Activated T-cell treated with anti-CD3 and anti-CD28 coated beads, Interleukin-2, amount 50 U/mL, for 1 hour (primary cell): ENCODE data around the gene DCAF11.

Source experiments
- DNase-seq: peaks from one replicate; pipeline ENCODE4 v3.0.0-alpha.2; 2020

The DCAF11 gene

DNA sequence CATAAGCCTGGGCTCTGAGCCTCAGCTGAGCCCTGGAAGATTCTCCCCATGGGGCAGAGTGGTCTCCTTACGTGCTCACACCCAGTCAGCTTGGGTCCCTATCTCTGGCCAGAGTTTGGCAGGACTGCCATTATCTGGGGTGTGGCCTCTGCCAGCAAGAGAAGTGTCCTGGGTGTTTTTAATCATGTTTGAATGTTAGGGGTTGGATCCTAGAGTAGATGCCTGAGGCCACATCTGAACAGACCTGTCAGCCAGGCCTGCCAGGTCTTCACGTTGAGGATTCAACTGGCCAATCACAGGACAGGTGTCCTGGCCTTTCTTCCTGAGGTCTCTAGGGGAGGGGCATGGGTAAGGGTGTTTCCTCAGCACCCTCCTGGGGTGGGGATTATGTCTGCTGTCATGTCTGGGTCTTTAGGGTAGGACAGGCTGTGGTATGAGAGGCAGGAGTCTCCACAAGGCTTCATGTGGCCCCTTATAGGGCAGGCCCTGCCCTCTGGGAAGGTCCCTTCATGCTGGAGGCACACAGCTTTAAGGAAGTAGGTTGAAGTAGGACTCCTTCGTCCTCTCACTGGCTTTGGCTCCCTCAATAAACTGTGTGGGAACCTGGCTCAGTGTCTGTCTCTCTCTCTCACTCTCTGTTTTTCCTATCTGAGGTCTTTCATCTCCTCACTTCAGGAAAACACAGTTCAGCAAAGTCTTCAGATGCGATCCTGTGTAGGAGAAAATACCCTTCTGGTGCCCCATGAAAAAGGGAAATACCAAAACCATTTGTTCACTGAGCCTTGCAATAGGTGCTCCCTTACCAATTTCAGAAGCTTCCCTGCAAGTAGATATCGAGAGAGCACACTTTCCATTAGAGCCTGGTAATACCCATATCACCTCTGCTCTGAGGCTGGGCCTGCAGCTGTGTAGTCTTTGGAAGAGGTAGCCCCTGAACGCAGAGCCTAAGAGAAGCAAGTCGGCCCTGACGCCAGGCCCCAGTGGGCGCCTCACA, 9.1 kb downstream of the DCAF11 start:
- no peak for DNase-seq

DNA sequence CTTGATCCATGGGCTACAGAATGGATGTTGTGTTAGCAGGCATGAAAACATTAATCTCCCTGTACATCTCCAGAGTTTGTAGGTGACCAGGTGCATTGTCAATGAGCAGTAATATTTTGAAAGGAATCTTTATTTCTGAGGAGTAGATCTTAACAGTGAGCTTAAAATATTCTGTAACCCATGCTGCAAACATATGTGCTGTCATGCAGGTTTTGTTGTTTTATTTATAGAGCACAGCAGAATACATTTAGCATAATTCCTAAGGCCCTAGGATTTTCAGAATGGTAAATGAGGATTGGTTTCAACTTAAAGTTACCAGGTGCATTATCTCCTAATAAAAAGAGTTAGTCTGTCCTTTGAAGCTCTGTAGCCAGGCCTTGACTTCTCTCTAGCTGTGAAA, 12.4 kb downstream of the DCAF11 start:
- DNase-seq: no peak

DNA sequence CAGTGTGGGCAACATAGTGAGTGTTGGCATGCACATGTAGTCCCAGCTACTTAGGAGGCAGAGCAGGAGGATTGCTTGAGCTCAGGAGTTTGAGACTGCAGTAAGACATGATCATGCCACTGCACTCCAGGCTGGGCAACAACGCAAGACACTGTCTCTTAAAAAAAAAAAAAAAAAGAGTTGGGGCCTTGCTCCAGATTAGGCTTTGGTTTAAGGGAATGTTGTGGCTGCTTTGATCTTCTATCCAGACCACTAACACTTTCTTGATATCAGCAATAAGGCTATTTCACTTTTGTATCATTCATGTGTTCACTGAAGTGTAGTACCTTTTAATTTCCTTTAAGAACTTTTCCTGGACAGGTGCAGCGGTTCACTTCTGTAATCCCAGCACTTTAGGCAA, 13.1 kb downstream of the DCAF11 start:
- DNase-seq: no peak

DNA sequence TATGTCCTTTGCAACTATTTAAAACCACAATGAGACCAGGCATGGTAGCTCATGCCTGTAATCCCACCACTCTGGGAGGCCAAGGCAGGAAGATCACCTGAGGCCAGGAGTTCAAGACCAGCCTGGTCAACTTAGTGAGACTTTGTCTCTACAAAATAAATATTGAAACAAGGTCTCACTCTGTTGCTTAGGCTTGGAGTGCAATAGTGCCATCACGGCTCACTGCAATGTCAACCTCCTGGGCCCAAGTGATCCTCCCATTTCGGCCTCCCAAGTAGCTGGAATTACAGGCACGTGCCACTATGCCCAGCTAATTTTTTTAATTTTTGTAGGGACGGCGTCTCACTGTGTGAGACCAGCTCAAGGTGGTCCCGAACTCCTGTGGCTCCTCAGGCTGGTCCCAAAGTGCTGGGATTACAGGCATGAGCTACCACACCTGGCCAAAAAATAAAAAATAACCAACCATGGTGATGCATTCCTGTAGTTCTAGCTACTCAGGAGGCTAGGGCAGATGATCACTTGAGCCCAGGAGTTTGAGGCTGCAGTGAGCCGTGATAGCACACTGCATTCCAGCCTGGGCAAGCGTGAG, 14.9 kb downstream of the DCAF11 start:
- DNase-seq: no peak

DNA sequence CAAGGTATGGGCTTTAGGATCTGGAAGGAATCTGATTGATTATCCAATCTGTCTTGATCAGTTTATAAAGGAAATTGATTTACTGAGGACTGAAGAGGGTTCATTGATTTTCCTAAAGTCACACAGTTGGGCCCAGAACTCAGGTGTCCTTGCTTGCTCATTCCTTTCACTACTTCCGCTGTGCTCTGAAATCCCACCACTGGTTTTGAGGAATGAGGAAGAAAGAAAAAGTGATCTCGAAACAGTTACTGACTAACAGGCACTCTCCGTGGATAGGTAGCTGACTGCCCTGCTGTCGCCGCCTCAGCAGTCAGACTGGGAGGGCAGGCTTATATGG, 15.8 kb downstream of the DCAF11 start, which contains the start of gene FITM1:
TSS of gene FITM1 (plus strand) at position 280 of the 337 bp plus-strand sequence. CDS start 905 bp downstream, outside the sequence.
- DNase-seq: no peak

DNA sequence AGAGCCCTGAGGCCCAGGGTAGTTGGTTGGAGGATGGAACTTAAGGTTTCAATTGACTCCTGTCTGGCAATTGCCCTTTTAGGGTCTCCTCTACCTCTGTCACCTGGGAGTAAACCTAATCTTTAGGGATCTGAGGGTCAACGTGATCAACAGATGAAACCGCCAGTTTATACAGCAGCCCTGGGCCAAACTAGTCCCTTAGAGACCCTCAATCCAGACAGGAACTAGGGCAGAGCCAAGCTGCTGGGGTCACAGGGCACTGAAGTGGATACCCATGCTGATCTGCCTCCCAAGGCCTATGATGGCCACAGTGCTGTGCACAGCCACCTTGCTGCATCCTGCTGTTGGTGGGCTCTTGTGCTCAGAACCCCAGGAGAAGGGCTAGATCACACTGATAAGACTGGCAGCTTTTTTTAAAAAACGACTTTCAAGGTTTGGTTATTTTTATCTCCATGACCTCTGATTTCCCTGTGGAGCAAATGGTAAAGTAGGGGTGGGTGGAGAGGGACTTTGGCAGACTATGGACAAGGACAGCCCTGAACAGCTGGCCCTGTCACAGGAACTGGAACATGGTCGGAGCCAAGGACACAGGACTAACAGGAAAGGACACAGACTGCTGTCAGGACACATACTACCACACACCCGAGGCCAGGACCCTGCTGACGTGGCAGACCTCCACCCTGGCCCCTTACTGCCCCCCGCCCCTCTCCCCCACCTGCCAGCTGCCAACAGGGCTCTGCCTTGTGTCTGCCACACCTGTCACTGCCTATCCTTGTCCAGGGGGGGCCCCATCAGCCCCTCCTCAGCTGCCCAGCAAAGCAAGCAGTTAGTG, 16.4 kb downstream of the DCAF11 start:
- DNase-seq: no peak

DNA sequence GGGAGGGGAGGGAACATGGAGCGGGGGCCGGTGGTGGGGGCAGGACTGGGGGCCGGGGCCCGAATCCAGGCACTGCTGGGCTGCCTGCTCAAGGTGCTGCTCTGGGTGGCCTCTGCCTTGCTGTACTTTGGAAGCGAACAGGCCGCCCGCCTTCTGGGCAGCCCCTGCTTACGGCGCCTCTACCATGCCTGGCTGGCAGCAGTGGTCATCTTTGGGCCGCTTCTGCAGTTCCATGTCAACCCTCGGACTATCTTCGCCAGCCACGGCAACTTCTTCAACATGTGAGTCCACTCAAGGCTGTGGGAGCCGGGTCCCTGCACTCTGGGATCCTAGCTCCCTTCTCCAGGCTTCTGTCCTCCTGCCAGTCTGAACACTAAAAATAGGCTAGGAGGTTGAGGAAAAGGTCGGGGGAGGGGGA, 17.0 kb downstream of the DCAF11 start:
- DNase-seq: no peak

DNA sequence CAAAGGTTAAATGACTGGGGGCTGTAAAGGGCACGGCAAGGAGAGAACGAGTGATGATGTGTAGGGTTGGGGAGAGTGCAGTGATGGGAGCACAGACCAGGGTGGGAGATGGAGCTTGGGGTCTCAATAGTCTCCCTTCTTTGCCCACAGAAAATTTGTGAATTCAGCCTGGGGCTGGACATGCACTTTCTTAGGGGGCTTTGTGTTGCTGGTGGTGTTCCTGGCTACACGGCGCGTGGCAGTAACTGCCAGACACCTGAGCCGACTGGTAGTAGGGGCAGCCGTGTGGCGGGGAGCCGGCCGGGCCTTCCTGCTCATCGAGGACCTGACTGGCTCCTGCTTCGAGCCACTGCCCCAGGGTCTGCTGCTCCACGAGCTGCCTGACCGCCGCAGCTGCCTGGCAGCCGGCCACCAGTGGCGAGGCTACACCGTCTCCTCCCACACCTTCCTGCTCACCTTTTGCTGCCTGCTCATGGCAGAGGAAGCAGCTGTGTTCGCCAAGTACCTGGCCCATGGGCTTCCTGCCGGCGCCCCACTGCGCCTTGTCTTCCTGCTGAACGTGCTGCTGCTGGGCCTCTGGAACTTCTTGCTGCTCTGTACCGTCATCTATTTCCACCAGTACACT, 17.6 kb downstream of the DCAF11 start:
- DNase-seq: peak; percentile 46

DNA sequence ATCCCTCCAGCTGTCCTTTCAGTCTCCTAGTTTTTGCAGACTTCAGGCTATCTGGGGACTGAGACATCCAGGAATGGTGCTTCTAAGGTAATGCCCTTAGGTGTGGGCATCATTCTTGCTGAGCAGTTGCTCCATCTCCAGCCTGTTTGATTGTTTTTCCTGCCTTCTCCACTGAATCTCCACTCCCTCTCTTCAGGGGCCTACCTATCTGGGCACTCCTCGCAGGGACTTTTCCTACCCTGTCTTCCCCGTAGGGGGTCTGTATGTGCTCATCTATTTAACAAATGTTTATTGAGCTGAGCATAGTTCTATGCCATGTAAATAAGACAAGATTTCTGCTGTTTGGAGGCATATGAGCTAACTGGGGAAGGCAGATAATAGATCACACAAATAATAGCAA, 18.4 kb downstream of the DCAF11 start:
- no peak for DNase-seq

DNA sequence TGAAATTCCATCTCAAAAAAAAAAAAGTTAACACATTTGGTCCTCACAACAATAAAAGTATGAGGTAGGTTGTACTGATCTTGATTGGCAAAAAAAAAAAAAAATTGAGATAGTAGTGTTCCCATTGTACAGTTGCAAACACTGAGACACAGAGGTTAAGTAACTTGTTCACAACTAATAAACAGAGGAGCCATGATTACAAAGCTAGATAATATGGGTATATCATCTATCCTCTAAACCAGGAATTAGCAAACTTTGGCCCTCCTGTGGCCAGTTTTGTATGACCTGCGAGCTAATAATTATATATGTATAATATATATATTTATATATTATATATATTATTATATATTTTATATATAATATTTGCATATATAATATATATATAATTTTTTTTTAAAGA, 19.2 kb downstream of the DCAF11 start:
- DNase-seq: no peak

DNA sequence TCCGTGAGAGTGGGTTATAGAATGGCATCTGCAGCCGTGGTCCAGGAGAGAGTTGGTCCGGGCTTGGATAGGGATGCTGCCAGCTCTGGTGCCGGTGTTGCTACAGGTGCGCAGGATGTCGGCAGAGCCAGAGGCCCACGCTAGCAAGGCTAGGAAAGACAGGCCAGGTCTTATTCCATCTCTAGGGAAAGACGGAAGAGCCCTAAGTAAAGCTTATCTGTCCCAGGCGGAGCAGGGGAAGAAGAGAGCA, 20.9 kb downstream of the DCAF11 start:
- no peak for DNase-seq

DNA sequence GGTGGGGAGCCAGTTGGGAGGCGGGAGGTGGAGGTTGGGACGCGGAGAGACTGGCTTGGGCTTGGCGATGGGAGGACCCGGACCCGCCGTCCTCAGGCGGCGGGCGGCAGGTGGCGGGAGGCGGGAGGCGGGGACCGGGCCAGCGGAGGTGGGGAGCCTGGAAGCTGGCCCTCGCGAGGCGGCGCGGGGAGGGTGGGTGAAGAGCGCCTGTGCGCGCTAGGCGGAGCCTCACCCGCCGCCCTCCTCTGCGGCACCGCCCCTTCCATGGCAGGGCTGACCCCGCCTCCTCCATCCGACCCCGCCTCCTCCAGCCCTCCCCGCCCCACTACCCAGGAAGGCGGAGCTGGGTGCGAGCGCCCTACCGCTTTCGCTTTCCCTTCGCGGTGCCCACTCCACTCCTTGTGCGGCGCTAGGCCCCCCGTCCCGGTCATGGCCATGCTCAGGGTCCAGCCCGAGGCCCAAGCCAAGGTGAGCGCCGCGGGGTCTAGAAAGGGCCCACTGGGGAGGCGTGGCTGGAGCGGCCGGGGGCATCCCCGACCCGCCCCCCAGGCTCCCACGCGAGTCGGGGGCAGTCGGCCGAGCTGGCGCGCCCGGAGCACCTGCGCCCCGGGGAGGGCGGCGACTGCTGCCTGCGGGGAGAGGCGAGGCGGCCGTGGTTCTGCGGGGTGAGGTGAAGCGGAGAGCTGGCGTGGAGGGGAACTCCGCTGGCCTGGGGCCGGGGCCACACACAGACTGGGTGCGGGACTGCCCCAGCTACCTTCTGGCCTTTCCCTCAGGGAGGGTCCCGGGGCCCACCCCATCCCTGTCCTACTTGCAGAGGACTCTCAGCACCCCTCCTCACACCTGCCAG, 21.5 kb downstream of the DCAF11 start, which contains the start of gene PSME1:
TSS of gene PSME1 (plus strand) at position 361 of the 850 bp plus-strand sequence. CDS start at position 430, 69 bp downstream.
- peak; percentile 97 for DNase-seq

DNA sequence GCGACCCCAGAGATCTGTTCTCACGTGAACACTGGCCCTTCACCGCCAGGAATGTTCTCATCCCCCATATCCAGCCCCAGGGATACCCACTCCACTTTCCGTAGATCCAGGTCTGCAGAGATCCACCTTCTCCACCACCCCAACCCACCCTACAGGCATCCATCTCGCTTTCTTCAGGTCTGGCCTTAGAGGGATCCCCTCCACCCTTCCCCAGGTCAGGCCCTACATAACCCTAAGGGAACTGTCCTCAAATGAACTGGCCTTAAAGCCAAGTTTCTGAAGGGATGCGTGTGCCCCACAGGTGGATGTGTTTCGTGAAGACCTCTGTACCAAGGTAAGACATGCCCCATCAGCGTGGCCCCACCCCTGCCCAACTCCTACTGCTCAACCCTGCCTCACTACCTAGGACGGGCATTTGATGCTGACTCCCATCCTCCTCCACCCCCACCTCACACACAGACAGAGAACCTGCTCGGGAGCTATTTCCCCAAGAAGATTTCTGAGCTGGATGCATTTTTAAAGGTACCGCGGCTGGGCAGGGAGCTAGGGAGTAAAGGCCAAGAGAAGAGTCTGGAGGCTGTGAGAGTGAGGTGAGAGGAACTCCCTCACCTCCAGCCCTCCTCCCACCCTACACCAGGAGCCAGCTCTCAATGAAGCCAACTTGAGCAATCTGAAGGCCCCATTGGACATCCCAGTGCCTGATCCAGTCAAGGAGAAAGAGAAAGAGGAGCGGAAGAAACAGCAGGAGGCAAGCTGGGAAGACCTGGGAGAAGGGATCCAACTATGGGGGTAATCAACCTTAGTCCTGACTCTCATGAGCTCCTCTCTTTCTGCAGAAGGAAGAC, 22.3 kb downstream of the DCAF11 start:
- no peak for DNase-seq

DNA sequence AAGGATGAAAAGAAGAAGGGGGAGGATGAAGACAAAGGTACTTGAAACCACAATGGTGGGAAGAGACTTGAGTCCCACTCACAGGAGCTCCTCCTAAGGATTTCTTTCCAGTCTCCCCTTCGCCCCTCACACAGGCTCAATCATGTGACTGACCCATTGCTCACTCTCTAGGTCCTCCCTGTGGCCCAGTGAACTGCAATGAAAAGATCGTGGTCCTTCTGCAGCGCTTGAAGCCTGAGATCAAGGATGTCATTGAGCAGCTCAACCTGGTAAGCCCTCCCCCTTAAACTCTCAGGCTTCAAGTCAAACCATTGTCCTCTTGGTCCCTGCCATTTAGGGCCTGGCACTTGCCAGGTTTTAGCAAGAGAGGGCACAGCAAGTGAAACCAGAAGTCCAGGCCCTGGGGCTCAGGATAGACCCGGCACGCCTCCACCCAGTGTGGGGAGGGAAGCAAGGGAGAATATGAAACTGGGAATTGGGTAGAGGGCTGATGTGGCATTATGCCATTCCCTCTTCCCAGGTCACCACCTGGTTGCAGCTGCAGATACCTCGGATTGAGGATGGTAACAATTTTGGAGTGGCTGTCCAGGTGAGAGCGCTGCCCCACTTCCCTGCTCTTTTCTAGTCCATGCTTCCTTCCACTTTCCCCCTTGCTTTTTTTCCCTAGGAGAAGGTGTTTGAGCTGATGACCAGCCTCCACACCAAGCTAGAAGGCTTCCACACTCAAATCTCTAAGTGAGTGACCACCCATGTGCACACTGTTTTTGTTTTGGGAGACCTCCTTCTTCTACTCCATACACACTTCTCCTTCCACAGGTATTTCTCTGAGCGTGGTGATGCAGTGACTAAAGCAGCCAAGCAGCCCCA, 23.2 kb downstream of the DCAF11 start:
- DNase-seq: no peak

DNA sequence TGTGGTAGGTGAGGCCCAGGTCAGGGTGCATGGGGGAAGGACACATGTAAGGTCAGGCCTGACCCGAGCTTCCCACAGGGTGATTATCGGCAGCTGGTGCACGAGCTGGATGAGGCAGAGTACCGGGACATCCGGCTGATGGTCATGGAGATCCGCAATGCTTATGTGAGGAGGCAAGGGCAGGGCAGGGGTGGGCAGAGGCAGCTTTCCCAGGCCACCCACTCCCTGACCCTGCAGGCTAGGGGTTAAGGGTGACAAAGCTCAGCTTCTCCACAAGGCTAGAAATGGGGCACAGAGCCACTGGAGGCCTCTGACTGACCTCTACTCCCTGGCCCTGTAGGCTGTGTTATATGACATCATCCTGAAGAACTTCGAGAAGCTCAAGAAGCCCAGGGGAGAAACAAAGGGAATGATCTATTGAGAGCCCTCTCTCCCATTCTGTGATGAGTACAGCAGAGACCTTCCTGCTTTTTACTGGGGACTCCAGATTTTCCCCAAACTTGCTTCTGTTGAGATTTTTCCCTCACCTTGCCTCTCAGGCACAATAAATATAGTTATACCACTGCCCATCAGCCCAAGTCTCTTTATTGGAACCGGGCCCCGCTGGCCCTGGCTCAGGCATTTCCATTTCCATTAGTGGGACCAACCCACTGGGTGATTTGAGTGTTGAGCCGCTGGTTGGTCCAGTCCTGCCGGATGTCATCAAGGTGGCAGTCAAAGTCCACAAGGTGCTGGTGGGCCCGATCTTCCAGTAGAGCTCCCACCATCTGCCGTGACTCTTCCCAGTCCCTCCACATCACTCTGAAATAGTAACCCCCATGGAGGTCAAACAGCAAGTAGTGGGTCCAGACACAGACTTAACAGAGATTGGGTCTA, 24.1 kb downstream of the DCAF11 start:
- DNase-seq: no peak

DNA sequence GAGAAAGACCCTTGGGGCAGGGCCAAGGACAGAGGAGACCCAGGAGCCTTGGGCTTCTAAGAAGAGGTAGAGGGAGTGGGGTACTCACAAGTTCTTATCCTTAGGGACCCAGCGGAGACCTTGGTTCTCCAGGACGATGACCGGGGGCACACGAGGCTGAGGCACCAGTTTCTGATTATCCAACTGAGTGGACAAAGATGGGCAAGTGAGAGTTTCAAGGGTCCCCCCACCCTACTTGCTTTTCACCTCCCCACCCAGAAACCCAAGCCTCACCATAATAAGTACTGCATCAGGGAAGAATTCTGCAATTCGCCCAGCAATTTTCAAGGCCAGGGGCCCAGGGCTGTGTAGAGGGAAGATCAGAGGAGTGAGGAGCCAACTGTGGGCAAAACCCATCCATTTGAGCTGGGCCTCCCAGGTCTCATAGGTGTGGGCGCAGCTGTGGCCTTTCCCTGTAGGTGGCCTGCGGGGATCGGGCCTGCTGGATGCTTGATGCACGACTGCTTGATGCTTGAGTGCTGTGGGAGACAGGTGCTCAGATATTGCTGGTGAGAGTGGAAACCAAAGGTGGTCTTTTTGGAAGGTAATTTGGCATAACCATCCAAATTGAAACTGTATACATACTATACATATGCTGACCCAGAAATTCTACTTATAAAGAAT, 24.8 kb downstream of the DCAF11 start:
- no peak for DNase-seq

DNA sequence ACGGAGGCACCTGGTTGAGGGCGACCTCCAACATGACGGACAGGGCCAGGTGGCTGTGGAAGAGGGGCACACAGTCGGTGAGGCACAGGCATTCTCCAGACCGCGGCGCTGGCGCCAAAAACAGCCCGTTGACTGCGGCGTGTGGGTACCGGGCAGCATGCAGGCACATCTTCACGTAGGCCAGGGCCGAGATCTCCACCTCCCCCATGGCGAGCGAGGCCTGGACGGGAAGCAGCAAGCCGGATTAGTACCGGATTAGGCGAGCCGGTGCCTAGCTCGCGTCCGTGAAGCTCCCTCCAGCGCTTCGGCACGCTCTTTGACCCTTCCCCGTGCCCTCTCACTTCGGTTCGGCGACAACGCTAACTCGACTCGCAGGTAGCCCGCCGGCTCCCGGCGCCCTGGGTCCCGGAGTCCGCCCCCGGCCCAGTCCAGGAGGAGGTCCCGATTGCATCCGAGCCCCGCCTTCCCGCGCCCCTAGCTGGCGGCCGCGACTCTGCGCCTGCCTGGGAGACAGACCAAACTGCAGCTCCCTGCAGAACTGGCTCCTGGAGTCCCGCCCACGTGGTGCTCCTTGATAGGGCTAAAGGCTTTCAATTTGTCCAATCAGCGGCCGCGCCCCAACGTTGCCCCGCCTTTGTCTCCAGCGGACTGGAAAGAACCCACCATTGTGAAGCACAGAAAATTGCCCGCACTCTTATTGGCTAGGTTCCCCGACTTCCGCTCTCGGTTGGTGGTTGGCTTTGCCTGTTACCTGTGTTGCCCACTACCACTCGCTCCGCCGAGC, 26.7 kb downstream of the DCAF11 start, which contains the start of gene EMC9:
TSS of gene EMC9 (minus strand) at position 495 of the 784 bp plus-strand sequence. CDS start at position 208, 287 bp downstream.
- peak; percentile 98 for DNase-seq
